Fibroblast of lung (primary cell): ENCODE data around the gene CYP3A5. TPM values are rescaled to one million over a fixed set of nuclear protein-coding genes. Genes with fewer than 3 reads are reported as not detected.

Experiments
- DNase-seq, 2 donors: peaks; one replicate each; pipeline versions ENCODE4 v3.0.0 to v3.0.0-alpha.2; 2010; ENCODE audit warnings: low read depth in 2 of 2
- H2AFZ ChIP-seq: 2 replicates; pipeline ENCODE4 v1.5.1; 2012; ENCODE audit warnings: low read length, control low read depth, inconsistent platforms
- H3K27ac ChIP-seq: 2 replicates; pipeline ENCODE4 v1.5.1; 2011; ENCODE audit warnings: low read length, control low read depth; ENCODE audit not compliant: insufficient read depth
- H3K27me3 ChIP-seq: 2 replicates; pipeline ENCODE4 v1.5.1; 2011; ENCODE audit warnings: mild to moderate bottlenecking, low read length; ENCODE audit not compliant: control insufficient read depth, insufficient read depth
- H3K36me3 ChIP-seq: 2 replicates; pipeline ENCODE4 v1.5.1; 2011; ENCODE audit warnings: low read length; ENCODE audit not compliant: control insufficient read depth, insufficient read depth
- H3K4me1 ChIP-seq: 2 replicates; pipeline ENCODE4 v1.5.1; 2011; ENCODE audit warnings: low read length; ENCODE audit not compliant: control insufficient read depth, insufficient read depth; ENCODE audit errors: extremely low read depth
- H3K4me2 ChIP-seq: 2 replicates; pipeline ENCODE4 v1.5.1; 2011; ENCODE audit warnings: low read length, control low read depth; ENCODE audit not compliant: insufficient read depth; ENCODE audit errors: extremely low read depth
- H3K4me3 ChIP-seq, 4 experiments: fragments of 200-600 bp in 1 of 4; sonication (generic) in 1 of 4; replicated peaks in 1 of 4; 2 replicates each; pipeline ENCODE4 v1.5.1; 2011 to 2016; ENCODE audit warnings: low read length in 4 of 4, low read depth in 3 of 4, mild to moderate bottlenecking in 3 of 4, control low read depth in 2 of 4, inconsistent platforms in 1 of 4, mixed read lengths in 1 of 4; ENCODE audit not compliant: insufficient read depth in 1 of 4; ENCODE audit errors: control extremely low read depth in 1 of 4
- H3K79me2 ChIP-seq: 2 replicates; pipeline ENCODE4 v1.5.1; 2012; ENCODE audit warnings: mild to moderate bottlenecking, low read length, inconsistent platforms; ENCODE audit not compliant: control insufficient read depth, insufficient read depth
- H3K9ac ChIP-seq: 2 replicates; pipeline ENCODE4 v1.5.1; 2011; ENCODE audit warnings: mild to moderate bottlenecking, low read length, control low read depth; ENCODE audit not compliant: insufficient read depth
- H3K9me3 ChIP-seq: 2 replicates; pipeline ENCODE4 v1.5.1; 2012; ENCODE audit warnings: low read depth, low read length; ENCODE audit not compliant: control insufficient read depth, insufficient read depth
- H4K20me1 ChIP-seq: 2 replicates; pipeline ENCODE4 v1.5.1; 2011; ENCODE audit warnings: low read length; ENCODE audit not compliant: control insufficient read depth, insufficient read depth; ENCODE audit errors: extremely low read depth
- CTCF ChIP-seq, 2 donors: IDR thresholded peaks in 1 of 2; conservative IDR thresholded peaks in 1 of 2; 1 replicate in 1 of 2; 2 replicates in 1 of 2; pipeline ENCODE4 v1.5.1; 2011 to 2012; ENCODE audit warnings: low read length in 2 of 2, control low read depth in 1 of 2, inconsistent platforms in 1 of 2, low read depth in 1 of 2, mild to moderate bottlenecking in 1 of 2
- EZH2 ChIP-seq: IDR thresholded peaks from 2 replicates; pipeline ENCODE4 v1.5.1; 2012; ENCODE audit warnings: low read length, control low read depth, mild to moderate bottlenecking; ENCODE audit errors: missing control alignments
- polyA plus RNA-seq, 2 donors: library from polyadenylated mRNA; depleted of rRNA in 1 of 2; stranded (reverse) in 1 of 2; unstranded in 1 of 2; fragments of >200 nt; gene quantifications; 2 replicates each; pipeline ENCODE4 v1.2.1, GENCODE V29; 2011 to 2012; ENCODE audit warnings: missing spikeins in 1 of 2
- total RNA-seq: library from RNA; depleted of rRNA; stranded (reverse); fragments of >200 nt; gene quantifications from 2 replicates; pipeline ENCODE4 v1.2.1, GENCODE V29; 2014

CYP3A5 gene
- total and polyA plus RNA-seq, 2 donors (not counting 1 experiment from before 2014, with no cell fraction given): 1.9 to 12.4 TPM

- H3K36me3 ChIP-seq: peaks cover 29% of the 10 kb centered on the region
- H3K4me1 ChIP-seq: no peaks in the 10 kb centered on the region
- H3K4me2 ChIP-seq: no peak overlapping the region
- H3K9ac ChIP-seq: no peak overlapping the region
- H2AFZ ChIP-seq: no peak overlapping the region
- H3K79me2 ChIP-seq: no peaks in the 10 kb centered on the region
- H3K4me3 ChIP-seq: no peak overlapping the region
- DNase-seq: peak in 1 of 2 donors; percentile 32
- no peaks in the 10 kb centered on the region for H3K27me3 ChIP-seq
- TF ChIP-seq CTCF (conservative IDR thresholded peaks at IDR 0.05 in 1 of 2, IDR thresholded peaks at IDR 0.05 in 1 of 2; ENCODE audit: low read depth in 1 of 2, low read length in 2 of 2) (no peak), EZH2 (no peak)
- no peak overlapping the region for H3K27ac ChIP-seq
- no peaks in the 10 kb centered on the region for H3K9me3 ChIP-seq
- H4K20me1 ChIP-seq: no peaks in the 10 kb centered on the region
Measured at GRCh38 chr7:99623091-99623693, 56.6 kb downstream of the CYP3A5 start.

GRCh38 chr7:99622596-99622995, 57.2 kb downstream of the CYP3A5 start:
- Histone ChIP-seq H3K27me3 (no peaks in the 10 kb centered on the region), H3K9ac (no peak overlapping the region), H3K4me1 (peaks cover 2% of the 10 kb centered on the region), H3K27ac (no peak overlapping the region), H3K4me2 (no peak overlapping the region), H3K79me2 (peaks cover 5% of the 10 kb centered on the region), H2AFZ (no peak overlapping the region), H3K4me3 (no peak overlapping the region), H3K36me3 (peaks cover 27% of the 10 kb centered on the region), H3K9me3 (no peaks in the 10 kb centered on the region), H4K20me1 (no peaks in the 10 kb centered on the region)
- TF ChIP-seq CTCF (conservative IDR thresholded peaks at IDR 0.05 in 1 of 2, IDR thresholded peaks at IDR 0.05 in 1 of 2; ENCODE audit: low read depth in 1 of 2, low read length in 2 of 2): no peak
- no peak for TF ChIP-seq EZH2
- DNase-seq: no peak

DNA sequence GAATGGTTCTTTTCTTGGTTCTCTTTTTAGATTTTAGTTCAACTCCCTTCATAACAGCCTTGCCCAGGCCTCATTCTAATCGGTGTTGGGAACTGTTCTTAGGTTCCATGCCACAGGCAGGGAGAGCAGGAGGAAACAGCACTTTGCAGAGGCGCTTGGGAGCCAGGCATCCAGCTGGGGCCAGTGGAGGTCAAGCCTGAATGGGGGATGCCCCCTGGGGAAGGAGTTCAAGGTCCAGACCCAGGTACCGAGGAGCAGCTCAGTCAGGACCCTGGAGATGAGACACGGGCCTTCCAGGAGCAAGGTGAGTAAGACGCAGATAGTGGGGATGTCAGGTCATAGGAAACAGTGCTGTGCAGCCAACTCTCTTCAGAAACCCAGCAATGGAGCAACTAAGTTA, 58.5 kb downstream of the CYP3A5 start:
- Histone ChIP-seq H3K27ac (no peak overlapping the region), H4K20me1 (no peaks in the 10 kb centered on the region), H3K9ac (no peak overlapping the region), H3K4me3 (no peak overlapping the region), H3K4me2 (no peak overlapping the region), H3K4me1 (peaks cover 2% of the 10 kb centered on the region), H3K27me3 (no peaks in the 10 kb centered on the region), H2AFZ (no peak overlapping the region), H3K36me3 (peaks cover 27% of the 10 kb centered on the region), H3K79me2 (peaks cover 11% of the 10 kb centered on the region), H3K9me3 (no peaks in the 10 kb centered on the region)
- TF ChIP-seq CTCF (conservative IDR thresholded peaks at IDR 0.05 in 1 of 2, IDR thresholded peaks at IDR 0.05 in 1 of 2; ENCODE audit: low read depth in 1 of 2, low read length in 2 of 2): no peak
- DNase-seq: no peak
